ENCODE data around the gene CHST2.
"Not testable (repeated sequence)": the region's sequence is repeated elsewhere in the genome, so short reads cannot be mapped to it uniquely, and the experiment has no call there.

CHST2 gene

GRCh38 chr3:143165612-143166285 is 46.2 kb downstream of the CHST2 start:
- DNase-seq (ENCODE audit: low spot score), result peak; percentile 8
- FAIRE-seq, result not testable (repeated sequence)

GRCh38 chr3:143166376-143166775 is 46.8 kb downstream of the CHST2 start:
- FAIRE-seq (no peak), DNase-seq (ENCODE audit: low spot score) (no peak)

- DNase-seq (ENCODE audit: low spot score), result no peak
- FAIRE-seq, result no peak
Measured at GRCh38 chr3:143167969-143168854, 48.6 kb downstream of the CHST2 start.

GRCh38 chr3:143168855-143169192 is 49.3 kb downstream of the CHST2 start:
- DNase-seq (ENCODE audit: low spot score) (no peak), FAIRE-seq (no peak)

GRCh38 chr3:143170074-143170473 is 50.5 kb downstream of the CHST2 start:
- DNase-seq (ENCODE audit: low spot score) (no peak), FAIRE-seq (no peak)

GRCh38 chr3:143170676-143171075 is 51.1 kb downstream of the CHST2 start:
- no peak for DNase-seq (ENCODE audit: low spot score)

GRCh38 chr3:143171141-143171980 is 51.8 kb downstream of the CHST2 start:
- no peak for DNase-seq (ENCODE audit: low spot score)
- no peak for FAIRE-seq

More at GRCh38 chr3:143170676-143171075, 51.1 kb downstream of the CHST2 start:
- FAIRE-seq, result no peak

GRCh38 chr3:143172062-143172794 is 52.7 kb downstream of the CHST2 start:
- DNase-seq (ENCODE audit: low spot score) (no peak), FAIRE-seq (no peak)

- DNase-seq (ENCODE audit: low spot score) (no peak), FAIRE-seq (no peak)
Measured at GRCh38 chr3:143172795-143173145, 53.2 kb downstream of the CHST2 start.

- FAIRE-seq, result no peak
Measured at GRCh38 chr3:143173242-143173641, 53.7 kb downstream of the CHST2 start.

More at GRCh38 chr3:143173242-143173641, 53.7 kb downstream of the CHST2 start:
- no peak for DNase-seq (ENCODE audit: low spot score)

All from urothelium cell line (cell line).